H1 (cell line): ENCODE results near the gene RAB24. TPM values are rescaled to one million over a fixed set of nuclear protein-coding genes. Genes with fewer than 3 reads are reported as not detected.

Experiments used
- CTCF ChIA-PET: fragments of 300-600 bp; sonication (Branson Sonifier 250); formaldehyde crosslinking; loops from one replicate; lab custom pipeline; 2021; ENCODE audit not compliant: partially characterized antibody; lab: Charles Lee
- POLR2A ChIA-PET: fragments of 300-600 bp; sonication (Branson Sonifier 250); formaldehyde crosslinking; loops from one replicate; lab custom pipeline; 2021; ENCODE audit warnings: inconsistent platforms; ENCODE audit not compliant: partially characterized antibody; lab: Charles Lee
- DNase-seq, 2 experiments: peaks; one replicate each; pipeline versions ENCODE4 v3.0.0 to v3.0.0-alpha.2; 2010 to 2022; ENCODE audit warnings: low spot score in 2 of 2, low read depth in 1 of 2, mixed read lengths in 1 of 2
- FAIRE-seq: peaks from 2 replicates; lab custom pipeline; 2011; peaks lifted over from hg19 to GRCh38; lab: Jason Lieb, UNC
- H2AFZ ChIP-seq: 2 replicates; pipeline ENCODE4 v1.8.1; 2012; ENCODE audit warnings: low read length, inconsistent platforms
- H2AK5ac ChIP-seq: 2 replicates; pipeline ENCODE4 v1.6.1; 2013; ENCODE audit warnings: low read depth, low read length
- H2BK120ac ChIP-seq: replicated peaks from 2 replicates; pipeline ENCODE3; 2013; ENCODE audit warnings: low read depth, low read length, inconsistent platforms
- H2BK12ac ChIP-seq: 2 replicates; pipeline ENCODE4 v1.6.1; 2013; ENCODE audit warnings: low read depth, low read length
- H2BK15ac ChIP-seq: 2 replicates; pipeline ENCODE4 v1.6.1; 2013; ENCODE audit warnings: low read length
- H2BK20ac ChIP-seq: 2 replicates; pipeline ENCODE4 v1.6.1; 2013; ENCODE audit warnings: low read length
- H2BK5ac ChIP-seq: 2 replicates; pipeline ENCODE4 v1.6.1; 2013; ENCODE audit warnings: low read depth, low read length
- H3K14ac ChIP-seq: 2 replicates; pipeline ENCODE4 v1.6.1; 2013; ENCODE audit warnings: inconsistent platforms; ENCODE audit not compliant: insufficient read length
- H3K18ac ChIP-seq: 2 replicates; pipeline ENCODE4 v1.6.1; 2013; ENCODE audit warnings: low read length; ENCODE audit errors: extremely low read depth
- H3K23ac ChIP-seq: 2 replicates; pipeline ENCODE4 v1.6.1; 2013; ENCODE audit warnings: inconsistent platforms; ENCODE audit not compliant: insufficient read length
- H3K23me2 ChIP-seq: 2 replicates; pipeline ENCODE4 v1.6.1; 2013; ENCODE audit warnings: low read depth, low read length
- H3K27ac ChIP-seq: 2 replicates; pipeline ENCODE4 v1.6.1; 2011; ENCODE audit warnings: low read depth, low read length, inconsistent platforms
- H3K27me3 ChIP-seq, 4 experiments: replicated peaks in 1 of 4; 1 replicate in 1 of 4; 2 replicates in 3 of 4; pipeline versions ENCODE4 v1.6.1 to v1.8.1; 2011 to 2013; ENCODE audit warnings: low read length in 3 of 4, mild to moderate bottlenecking in 3 of 4, inconsistent platforms in 2 of 4, mixed read lengths in 2 of 4, moderate library complexity in 1 of 4; ENCODE audit not compliant: control insufficient read depth in 3 of 4, insufficient read depth in 3 of 4; ENCODE audit errors: extremely low read depth in 1 of 4
- H3K36me3 ChIP-seq, 4 experiments: 2 replicates each; pipeline versions ENCODE4 v1.6.1 to v1.8.1; 2011 to 2013; ENCODE audit warnings: mild to moderate bottlenecking in 4 of 4, low read length in 3 of 4, moderate library complexity in 2 of 4, control low read depth in 1 of 4, inconsistent platforms in 1 of 4; ENCODE audit not compliant: insufficient read depth in 4 of 4, control insufficient read depth in 2 of 4
- H3K4ac ChIP-seq: replicated peaks from 2 replicates; pipeline ENCODE3; 2013; ENCODE audit warnings: low read length, low read depth, mixed read lengths, inconsistent platforms; ENCODE audit not compliant: insufficient read length
- H3K4me1 ChIP-seq, 4 experiments: replicated peaks in 1 of 4; 1 replicate in 1 of 4; 2 replicates in 3 of 4; pipeline versions ENCODE4 v1.6.1 to v1.8.1; 2011 to 2013; ENCODE audit warnings: low read length in 3 of 4, inconsistent platforms in 2 of 4, mixed read lengths in 1 of 4; ENCODE audit not compliant: insufficient read depth in 4 of 4, control insufficient read depth in 3 of 4
- H3K4me2 ChIP-seq, 2 experiments: 2 replicates each; pipeline versions ENCODE4 v1.6.1 to v1.8.1; 2011 to 2013; ENCODE audit warnings: low read depth in 2 of 2, low read length in 2 of 2, control low read depth in 1 of 2, inconsistent platforms in 1 of 2, mild to moderate bottlenecking in 1 of 2; ENCODE audit not compliant: insufficient read depth in 1 of 2
- H3K4me3 ChIP-seq, 4 experiments: fragments of 200-600, 300-600 bp in 1 of 4; sonication (generic), shearing (Covaris generic), sonication (Bioruptor Twin) in 1 of 4; 2 replicates each; pipeline versions ENCODE4 v1.5.1 to v1.8.1; 2011 to 2016; ENCODE audit warnings: low read length in 4 of 4, low read depth in 3 of 4, control low read depth in 2 of 4, inconsistent platforms in 2 of 4, mild to moderate bottlenecking in 2 of 4, mixed read lengths in 1 of 4, moderate library complexity in 1 of 4; ENCODE audit not compliant: insufficient read depth in 2 of 4; ENCODE audit errors: extremely low read depth in 1 of 4
- H3K56ac ChIP-seq: replicated peaks from 2 replicates; pipeline ENCODE3; 2013; ENCODE audit warnings: low read depth, mild to moderate bottlenecking, mixed read lengths, low read length, inconsistent platforms; ENCODE audit not compliant: insufficient read length
- H3K79me1 ChIP-seq: 2 replicates; pipeline ENCODE4 v1.6.1; 2013; ENCODE audit warnings: low read depth, low read length, control low read depth
- H3K79me2 ChIP-seq, 2 experiments: 2 replicates each; pipeline versions ENCODE4 v1.6.1 to v1.8.1; 2012 to 2013; ENCODE audit warnings: low read length in 2 of 2, mild to moderate bottlenecking in 2 of 2, inconsistent platforms in 1 of 2; ENCODE audit not compliant: insufficient read depth in 2 of 2, control insufficient read depth in 1 of 2
- H3K9ac ChIP-seq, 4 experiments: replicated peaks in 1 of 4; 1 replicate in 1 of 4; 2 replicates in 3 of 4; pipeline versions ENCODE4 v1.6.1 to v1.8.1; 2011 to 2013; ENCODE audit warnings: low read depth in 3 of 4, low read length in 3 of 4, control low read depth in 2 of 4, mild to moderate bottlenecking in 2 of 4, moderate library complexity in 2 of 4, inconsistent platforms in 1 of 4; ENCODE audit errors: extremely low read depth in 1 of 4
- H3K9me3 ChIP-seq, 2 experiments: 2 replicates each; pipeline versions ENCODE4 v1.6.1 to v1.8.1; 2012 to 2013; ENCODE audit warnings: mild to moderate bottlenecking in 2 of 2, moderate library complexity in 2 of 2, control low read depth in 1 of 2, inconsistent platforms in 1 of 2, low read depth in 1 of 2, low read length in 1 of 2, mixed read lengths in 1 of 2; ENCODE audit not compliant: insufficient read depth in 2 of 2
- H4K20me1 ChIP-seq, 2 experiments: replicated peaks in 1 of 2; 2 replicates each; pipeline versions ENCODE3 to v1.8.1; 2011 to 2013; ENCODE audit warnings: inconsistent platforms in 2 of 2, low read length in 2 of 2, mild to moderate bottlenecking in 1 of 2; ENCODE audit not compliant: insufficient read depth in 2 of 2, control insufficient read depth in 1 of 2
- H4K5ac ChIP-seq: 2 replicates; pipeline ENCODE4 v1.6.1; 2013; ENCODE audit warnings: low read length, low read depth, mixed read lengths, inconsistent platforms; ENCODE audit not compliant: insufficient read length
- H4K8ac ChIP-seq: 2 replicates; pipeline ENCODE4 v1.8.0; 2013; ENCODE audit warnings: mild to moderate bottlenecking, moderate library complexity, low read length, inconsistent platforms; ENCODE audit not compliant: insufficient read depth; ENCODE audit errors: extremely low read depth
- H4K91ac ChIP-seq: replicated peaks from 2 replicates; pipeline ENCODE3; 2013; ENCODE audit warnings: low read length, mixed read lengths, inconsistent platforms; ENCODE audit not compliant: insufficient read length
- BCL11A ChIP-seq, 2 experiments: IDR thresholded peaks; one replicate each; pipeline ENCODE4 v1.6.1; 2011; ENCODE audit warnings: low read depth in 2 of 2, low read length in 2 of 2, mild to moderate bottlenecking in 2 of 2
- CHD1 ChIP-seq: IDR thresholded peaks from 2 replicates; pipeline ENCODE4 v1.6.1; 2012; ENCODE audit warnings: low read depth, low read length, improper control_type of control experiment
- CTBP2 ChIP-seq: IDR thresholded peaks from 2 replicates; pipeline ENCODE4 v1.7.0; 2011; ENCODE audit warnings: borderline replicate concordance, mild to moderate bottlenecking, moderate library complexity, mixed read lengths, low read length; ENCODE audit not compliant: insufficient read depth, insufficient read length
- JUN ChIP-seq: IDR thresholded peaks from 2 replicates; pipeline ENCODE4 v1.6.1; 2011; ENCODE audit warnings: low read depth, mild to moderate bottlenecking, improper control_type of control experiment, low read length
- RXRA ChIP-seq: IDR thresholded peaks from 2 replicates; pipeline ENCODE4 v1.6.1; 2011; ENCODE audit warnings: low read depth, mild to moderate bottlenecking, low read length, moderate library complexity; ENCODE audit not compliant: insufficient read depth
- TAF7 ChIP-seq: optimal IDR thresholded peaks from 2 replicates; pipeline ENCODE3; 2011; ENCODE audit warnings: low read depth, mild to moderate bottlenecking, inconsistent platforms, low read length, moderate library complexity, borderline replicate concordance
- TBP ChIP-seq: IDR thresholded peaks from 2 replicates; pipeline ENCODE4 v1.6.1; 2011; ENCODE audit warnings: low read depth, low read length, improper control_type of control experiment
- TCF12 ChIP-seq: IDR thresholded peaks from 2 replicates; pipeline ENCODE4 v1.6.1; 2011; ENCODE audit warnings: low read depth, mild to moderate bottlenecking, low read length
- YY1 ChIP-seq: IDR thresholded peaks from 2 replicates; pipeline ENCODE4 v1.6.1; 2011; ENCODE audit warnings: low read depth, mild to moderate bottlenecking, low read length
- ZNF274 ChIP-seq: IDR thresholded peaks from 2 replicates; pipeline ENCODE4 v1.7.0; 2012; ENCODE audit warnings: low read length, borderline replicate concordance; ENCODE audit errors: extremely low read depth
- WGBS, 2 experiments: shearing (Covaris generic) in 1 of 2; methylation state at CpG; one replicate each; pipeline versions ENCODE4 v1.1.6 to v1.1.7; 2013 to 2015; ENCODE audit warnings: low lambda C conversion rate in 2 of 2, mixed read lengths in 2 of 2, inconsistent platforms in 1 of 2, low coverage in 1 of 2, missing lambda C conversion rate in 1 of 2; ENCODE audit not compliant: insufficient replicate concordance in 2 of 2, insufficient coverage in 1 of 2, insufficient read length in 1 of 2; ENCODE audit errors: extremely low coverage in 1 of 2, missing lambda C conversion rate in 1 of 2; 5-methylcytosine and 5-hydroxymethylcytosine counted together
- polyA plus RNA-seq, 7 experiments: library from polyadenylated mRNA; depleted of rRNA in 3 of 7; stranded (reverse) in 5 of 7; unstranded in 2 of 7; fragments of >200 nt in 5 of 7; fragments of 200-250 nt in 2 of 7; gene quantifications; 1 replicate in 5 of 7; 2 replicates in 1 of 7; 4 replicates in 1 of 7; pipeline versions ENCODE4 v1.2.1 to v1.2.3, GENCODE V29; 2011 to 2013; ENCODE audit warnings: missing spikeins in 2 of 7, mixed read lengths in 2 of 7
- total RNA-seq: library from RNA; stranded (reverse); fragmentation: NEBNext Ultra II Directional; extraction: Animal tissue kit (Norgen Biotek cat#: 25700); gene quantifications from 2 replicates; pipeline ENCODE4 v1.2.1, GENCODE V29; 2021

The RAB24 gene
- total and polyA plus RNA-seq, 2 of the 8 experiments (the other 6 are each of a cell fraction or from before 2014, with no cell fraction given) = 18.8 to 33.8 TPM

- H2AFZ ChIP-seq = no peak overlapping the region
- no peaks in the 10 kb centered on the region for H3K9me3 ChIP-seq
- peaks cover 3 to 19% (median 13%) of the 10 kb centered on the region in 4 experiments; a peak in 6 of 8 replicates for H3K36me3 ChIP-seq
- H3K4me3 ChIP-seq = no peak overlapping the region
- no peak overlapping the region for H2BK12ac ChIP-seq
- H4K91ac ChIP-seq = no peak overlapping the region
- TF ChIP-seq TBP (no peak), BCL11A (IDR thresholded peaks at IDR 0.05; ENCODE audit: low read depth in 2 of 2, low read length in 2 of 2) (no peak), CTBP2 (no peak), CHD1 (no peak), JUN (no peak), YY1 (no peak), TAF7 (no peak), RXRA (no peak), TCF12 (no peak), ZNF274 (no peak)
- TF ChIP-seq, all 59 proteins: peak for 0
- no peak overlapping the region for H3K9ac ChIP-seq
- no peaks in the 10 kb centered on the region for H3K27me3 ChIP-seq
- peaks cover 17% of the 10 kb centered on the region for H3K23me2 ChIP-seq
- H4K5ac ChIP-seq = no peak overlapping the region
- DNase-seq = no peak
- no peak overlapping the region for H3K14ac ChIP-seq
- ChIA-PET POLR2A (interaction anchor here (0.9 to 2.8 kb wide), 4 partner anchors 12 to 192 kb away, joined by 3 to 15 read pairs (median 6); no protein-coding TSS in a partner anchor), CTCF (interaction anchor here (0.6 to 16.6 kb wide), 34 partner anchors 10 to 421 kb away, joined by 3 to 251 read pairs (median 6); partner anchors contain the start of genes LMAN2, PRR7 and SLC34A1)
- H2BK15ac ChIP-seq = no peak overlapping the region
- peaks cover 9% of the 10 kb centered on the region for H3K79me1 ChIP-seq
- H3K4me1 ChIP-seq = peaks cover 0 to 23% (median 18%) of the 10 kb centered on the region in 4 experiments; a peak in 6 of 7 replicates
- peaks cover 10 to 19% of the 10 kb centered on the region in 2 experiments for H3K79me2 ChIP-seq
- H3K56ac ChIP-seq = no peak overlapping the region
- no peak overlapping the region for H3K4me2 ChIP-seq
- no peak for FAIRE-seq
- H3K18ac ChIP-seq = no peak overlapping the region
- H2BK5ac ChIP-seq = no peak overlapping the region
- H3K23ac ChIP-seq = no peak overlapping the region
- no peak overlapping the region for H3K27ac ChIP-seq
- H2AK5ac ChIP-seq = no peak overlapping the region
- peaks cover 5 to 15% of the 10 kb centered on the region in 2 experiments for H4K20me1 ChIP-seq
- WGBS, 2 experiments = 84% methylated on average over 11 of the region's 11 CpGs; no CpG with 5 or more reads in 1 of the 2 experiments
- H4K8ac ChIP-seq = no peak overlapping the region
- H2BK120ac ChIP-seq = no peak overlapping the region
- H2BK20ac ChIP-seq = no peak overlapping the region
- no peak overlapping the region for H3K4ac ChIP-seq
These were observed 5.2 kb upstream of the RAB24 start for GRCh38 chr5:177308740-177309139.
